ENCODE measurements around the gene MCM7.

The MCM7 gene

GRCh38 chr7:100079024-100079560 lies 22.1 kb downstream of the MCM7 start:
- no peak overlapping the region for H3K4me3 ChIP-seq (ENCODE audit: low read length)
- no peak for TF ChIP-seq ZNF274 (IDR thresholded peaks at IDR 0.05; ENCODE audit: low read depth, low read length)

GRCh38 chr7:100077205-100077604 lies 24.0 kb downstream of the MCM7 start:
- TF ChIP-seq ZNF274 (IDR thresholded peaks at IDR 0.05; ENCODE audit: low read depth, low read length) = no peak
- no peak overlapping the region for H3K4me3 ChIP-seq (ENCODE audit: low read length)

- no peak overlapping the region for H3K4me3 ChIP-seq (ENCODE audit: low read length)
- no peak for TF ChIP-seq ZNF274 (IDR thresholded peaks at IDR 0.05; ENCODE audit: low read depth, low read length)
These were observed 25.8 kb downstream of the MCM7 start for GRCh38 chr7:100075418-100075817.

GRCh38 chr7:100074841-100075240 lies 26.4 kb downstream of the MCM7 start:
- H3K4me3 ChIP-seq (ENCODE audit: low read length) = no peak overlapping the region
- TF ChIP-seq ZNF274 (IDR thresholded peaks at IDR 0.05; ENCODE audit: low read depth, low read length) = no peak

GRCh38 chr7:100072462-100072861 lies 28.7 kb downstream of the MCM7 start:
- no peak overlapping the region for H3K4me3 ChIP-seq (ENCODE audit: low read length)
- TF ChIP-seq ZNF274 (IDR thresholded peaks at IDR 0.05; ENCODE audit: low read depth, low read length) = no peak

GRCh38 chr7:100071018-100071723 lies 30.0 kb downstream of the MCM7 start:
- peak; percentile 13; the same call in 1 of the 2 replicates for TF ChIP-seq ZNF274 (IDR thresholded peaks at IDR 0.05; ENCODE audit: low read depth, low read length)
- H3K4me3 ChIP-seq (ENCODE audit: low read length) = no peak overlapping the region

GRCh38 chr7:100069991-100070390 lies 31.2 kb downstream of the MCM7 start:
- no peak for TF ChIP-seq ZNF274 (IDR thresholded peaks at IDR 0.05; ENCODE audit: low read depth, low read length)
- no peak overlapping the region for H3K4me3 ChIP-seq (ENCODE audit: low read length)

- TF ChIP-seq ZNF274 (IDR thresholded peaks at IDR 0.05; ENCODE audit: low read depth, low read length) = no peak
- no peak overlapping the region for H3K4me3 ChIP-seq (ENCODE audit: low read length)
These were observed 34.2 kb downstream of the MCM7 start for GRCh38 chr7:100066953-100067352.

- H3K4me3 ChIP-seq (ENCODE audit: low read length) = no peak overlapping the region
- no peak for TF ChIP-seq ZNF274 (IDR thresholded peaks at IDR 0.05; ENCODE audit: low read depth, low read length)
These were observed 35.6 kb downstream of the MCM7 start for GRCh38 chr7:100065452-100066186.

GRCh38 chr7:100064162-100064561 lies 37.0 kb downstream of the MCM7 start:
- TF ChIP-seq ZNF274 (IDR thresholded peaks at IDR 0.05; ENCODE audit: low read depth, low read length) = no peak

GRCh38 chr7:100063376-100063775 lies 37.8 kb downstream of the MCM7 start:
- H3K4me3 ChIP-seq (ENCODE audit: low read length) = no peak overlapping the region
- TF ChIP-seq ZNF274 (IDR thresholded peaks at IDR 0.05; ENCODE audit: low read depth, low read length) = no peak

More at GRCh38 chr7:100064162-100064561, 37.0 kb downstream of the MCM7 start:
- no peak overlapping the region for H3K4me3 ChIP-seq (ENCODE audit: low read length)

- H3K4me3 ChIP-seq (ENCODE audit: low read length) = no peak overlapping the region
- no peak for TF ChIP-seq ZNF274 (IDR thresholded peaks at IDR 0.05; ENCODE audit: low read depth, low read length)
These were observed 39.5 kb downstream of the MCM7 start for GRCh38 chr7:100061518-100062193.

- no peak for TF ChIP-seq ZNF274 (IDR thresholded peaks at IDR 0.05; ENCODE audit: low read depth, low read length)
- no peak overlapping the region for H3K4me3 ChIP-seq (ENCODE audit: low read length)
These were observed 41.9 kb downstream of the MCM7 start for GRCh38 chr7:100059251-100059739.

- no peak overlapping the region for H3K4me3 ChIP-seq (ENCODE audit: low read length)
- TF ChIP-seq ZNF274 (IDR thresholded peaks at IDR 0.05; ENCODE audit: low read depth, low read length) = no peak
These were observed 44.2 kb downstream of the MCM7 start for GRCh38 chr7:100057006-100057405.
